ENCODE measurements around the gene CORO2B.

DNA sequence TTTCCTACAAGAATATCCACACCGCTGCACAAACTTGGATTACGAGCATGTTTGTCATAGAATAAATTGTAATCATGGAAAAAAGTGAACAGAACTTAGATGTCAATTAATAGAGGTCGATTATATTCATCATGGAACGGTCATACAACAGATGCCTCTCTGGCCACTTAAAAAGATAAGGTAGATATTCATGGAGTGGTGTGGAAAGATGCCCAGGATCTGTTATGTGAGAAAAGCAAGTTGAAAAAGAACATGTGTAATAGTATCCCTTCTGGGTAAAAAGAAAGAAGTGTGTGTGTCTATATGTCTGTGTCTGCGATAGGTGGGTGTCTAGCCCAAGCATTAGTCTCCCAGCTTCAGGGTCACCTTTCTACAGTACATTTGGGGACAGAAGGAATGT lies 128.6 kb downstream of the CORO2B start:
- no peak for TF ChIP-seq EZH2phosphoT487 (IDR thresholded peaks at IDR 0.05)
- TF ChIP-seq, protein P1, sequence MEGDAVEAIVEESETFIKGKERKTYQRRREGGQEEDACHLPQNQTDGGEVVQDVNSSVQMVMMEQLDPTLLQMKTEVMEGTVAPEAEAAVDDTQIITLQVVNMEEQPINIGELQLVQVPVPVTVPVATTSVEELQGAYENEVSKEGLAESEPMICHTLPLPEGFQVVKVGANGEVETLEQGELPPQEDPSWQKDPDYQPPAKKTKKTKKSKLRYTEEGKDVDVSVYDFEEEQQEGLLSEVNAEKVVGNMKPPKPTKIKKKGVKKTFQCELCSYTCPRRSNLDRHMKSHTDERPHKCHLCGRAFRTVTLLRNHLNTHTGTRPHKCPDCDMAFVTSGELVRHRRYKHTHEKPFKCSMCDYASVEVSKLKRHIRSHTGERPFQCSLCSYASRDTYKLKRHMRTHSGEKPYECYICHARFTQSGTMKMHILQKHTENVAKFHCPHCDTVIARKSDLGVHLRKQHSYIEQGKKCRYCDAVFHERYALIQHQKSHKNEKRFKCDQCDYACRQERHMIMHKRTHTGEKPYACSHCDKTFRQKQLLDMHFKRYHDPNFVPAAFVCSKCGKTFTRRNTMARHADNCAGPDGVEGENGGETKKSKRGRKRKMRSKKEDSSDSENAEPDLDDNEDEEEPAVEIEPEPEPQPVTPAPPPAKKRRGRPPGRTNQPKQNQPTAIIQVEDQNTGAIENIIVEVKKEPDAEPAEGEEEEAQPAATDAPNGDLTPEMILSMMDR (IDR thresholded peaks at IDR 0.05): no peak

Data from neural progenitor cell (in vitro differentiated cells).